Tibial artery (tissue), 4 donors: ENCODE data around the gene SLC6A17.

ENCODE experiments used
- DNase-seq, 2 donors: peaks; one replicate each; pipeline ENCODE4 v3.0.0-alpha.2; 2019
- H3K27ac ChIP-seq, 2 donors: fragments of 200-600 bp; sonication (generic) in 1 of 2; 1 replicate in 1 of 2; 2 replicates in 1 of 2; pipeline ENCODE4 v1.5.1; 2018 to 2019; ENCODE audit warnings: mild to moderate bottlenecking in 1 of 2
- H3K27me3 ChIP-seq, 2 donors: fragments of 200-600 bp; sonication (generic) in 1 of 2; one replicate each; pipeline versions ENCODE4 v1.5.1 to v1.6.0; 2016 to 2019
- H3K36me3 ChIP-seq, 3 donors: fragments of 200-600 bp; sonication (generic) in 2 of 3; one replicate each; pipeline ENCODE4 v1.5.1; 2016 to 2019; ENCODE audit warnings: mild to moderate bottlenecking in 2 of 3
- H3K4me1 ChIP-seq, 4 donors: fragments of 200-600 bp; sonication (generic) in 2 of 4; 1 replicate in 3 of 4; 2 replicates in 1 of 4; pipeline ENCODE4 v1.5.1; 2016 to 2019
- H3K4me3 ChIP-seq, 2 donors: fragments of 200-600 bp; sonication (generic) in 1 of 2; 1 replicate in 1 of 2; 2 replicates in 1 of 2; pipeline ENCODE4 v1.5.1; 2018 to 2019; ENCODE audit warnings: mild to moderate bottlenecking in 2 of 2
- H3K9me3 ChIP-seq, 3 donors: fragments of 200-600 bp; sonication (generic) in 1 of 3; one replicate each; pipeline ENCODE4 v1.5.1; 2016 to 2019
- CTCF ChIP-seq, 2 experiments: fragments of 200-600 bp in 1 of 2; fragments of 450-650 bp in 1 of 2; IDR thresholded peaks; one replicate each; pipeline ENCODE4 v1.5.1; 2017 to 2019; ENCODE audit warnings: antibody characterized with exemption in 2 of 2, mild to moderate bottlenecking in 1 of 2, moderate library complexity in 1 of 2
- intact Hi-C: fragments of 100-400 bp; cut with DNase I; formaldehyde crosslinking; loops from one replicate; pipeline ENCODE4 v1.15.0; 2023; ENCODE audit warnings: low total_unique reads

Gene SLC6A17

GRCh38 chr1:110212169-110213142 is 62.2 kb downstream of the SLC6A17 start:
- Histone ChIP-seq H3K9me3 (no peaks in the 10 kb centered on the region), H3K4me1 (peaks cover 0 to 76% (median 46%) of the 10 kb centered on the region in 4 donors), H3K27me3 (no peaks in the 10 kb centered on the region), H3K27ac (peak overlapping the region; percentile 49 to 90), H3K4me3 (peak overlapping the region; percentile 72 to 87), H3K36me3 (peaks cover 0 to 10% (median 0%) of the 10 kb centered on the region in 3 donors)
- DNase-seq = no peak
- intact Hi-C loops = no loop called here
- no peak for TF ChIP-seq CTCF (IDR thresholded peaks at IDR 0.05)

- DNase-seq = no peak
- H3K4me3 ChIP-seq = no peak overlapping the region
- no peak for TF ChIP-seq CTCF (IDR thresholded peaks at IDR 0.05)
- H3K9me3 ChIP-seq = no peaks in the 10 kb centered on the region
- H3K36me3 ChIP-seq = peaks cover 0 to 13% (median 0%) of the 10 kb centered on the region in 3 donors
- intact Hi-C loops = no loop called here
- peak overlapping the region in 1 of 2 donors; percentile 7 for H3K27ac ChIP-seq
- no peaks in the 10 kb centered on the region for H3K27me3 ChIP-seq
- peaks cover 0 to 80% (median 46%) of the 10 kb centered on the region in 4 donors for H3K4me1 ChIP-seq
These were observed 62.8 kb downstream of the SLC6A17 start for GRCh38 chr1:110213143-110213540.

- intact Hi-C loops = no loop called here
- Histone ChIP-seq H3K4me3 (no peak overlapping the region), H3K27me3 (no peaks in the 10 kb centered on the region), H3K27ac (no peak overlapping the region), H3K4me1 (peaks cover 0 to 70% (median 40%) of the 10 kb centered on the region in 4 donors), H3K9me3 (no peaks in the 10 kb centered on the region), H3K36me3 (peaks cover 0 to 21% (median 0%) of the 10 kb centered on the region in 3 donors)
- no peak for TF ChIP-seq CTCF (IDR thresholded peaks at IDR 0.05)
- DNase-seq = no peak
These were observed 64.4 kb downstream of the SLC6A17 start for GRCh38 chr1:110214454-110215404.

GRCh38 chr1:110215621-110216515 is 65.6 kb downstream of the SLC6A17 start:
- Histone ChIP-seq H3K4me1 (peaks cover 0 to 68% (median 39%) of the 10 kb centered on the region in 4 donors), H3K9me3 (no peaks in the 10 kb centered on the region), H3K4me3 (no peak overlapping the region), H3K27ac (no peak overlapping the region), H3K27me3 (no peaks in the 10 kb centered on the region), H3K36me3 (peaks cover 0 to 32% (median 0%) of the 10 kb centered on the region in 3 donors)
- no peak for DNase-seq
- intact Hi-C loops = no loop called here
- no peak for TF ChIP-seq CTCF (IDR thresholded peaks at IDR 0.05)
